Stimulated activated CD4-positive, alpha-beta T cell treated with anti-CD3 and anti-CD28 coated beads, Interleukin-12 subunit alpha, Interleukin-12 subunit beta, amount 100 ng/mL, for 48 hours (primary cell): Measurements from ENCODE around the gene ZNF775.
A peak's percentile ranks its signal among the peaks of the same experiment; 100 is the strongest.

ENCODE experiments used
- DNase-seq, 3 donors: peaks; one replicate each; pipeline ENCODE4 v3.0.0-alpha.2; 2020; ENCODE audit warnings: low read depth in 2 of 3, low spot score in 1 of 3

The ZNF775 gene

DNA sequence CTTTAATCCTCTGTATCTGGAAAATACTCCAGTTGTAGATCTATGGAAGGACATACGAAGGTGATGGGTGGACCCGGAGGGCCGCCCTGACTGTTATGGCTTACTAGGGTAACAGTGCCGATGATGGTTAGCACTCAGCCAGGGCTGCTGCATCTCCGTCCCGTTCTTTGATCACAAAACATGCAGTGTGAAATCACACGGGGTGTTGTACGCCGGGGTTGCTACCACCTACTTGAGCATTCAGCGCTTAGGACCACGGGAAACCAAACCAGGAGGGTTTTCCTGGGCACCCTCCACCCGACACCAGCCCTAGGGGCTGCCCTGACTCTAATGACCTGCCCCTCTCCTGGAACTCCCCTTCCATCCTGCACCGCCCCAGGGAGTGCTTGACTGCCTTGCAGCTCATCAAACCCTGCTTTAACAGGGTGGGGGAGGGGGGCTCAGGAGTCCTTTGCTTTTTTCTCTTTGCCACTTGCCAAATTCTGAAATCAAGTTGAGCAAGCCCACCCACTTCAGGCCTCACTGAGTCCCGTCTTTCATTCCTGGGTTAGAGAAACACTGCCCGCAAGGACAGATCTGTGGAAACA, 20.4 kb downstream of the ZNF775 start:
- DNase-seq = no peak

DNA sequence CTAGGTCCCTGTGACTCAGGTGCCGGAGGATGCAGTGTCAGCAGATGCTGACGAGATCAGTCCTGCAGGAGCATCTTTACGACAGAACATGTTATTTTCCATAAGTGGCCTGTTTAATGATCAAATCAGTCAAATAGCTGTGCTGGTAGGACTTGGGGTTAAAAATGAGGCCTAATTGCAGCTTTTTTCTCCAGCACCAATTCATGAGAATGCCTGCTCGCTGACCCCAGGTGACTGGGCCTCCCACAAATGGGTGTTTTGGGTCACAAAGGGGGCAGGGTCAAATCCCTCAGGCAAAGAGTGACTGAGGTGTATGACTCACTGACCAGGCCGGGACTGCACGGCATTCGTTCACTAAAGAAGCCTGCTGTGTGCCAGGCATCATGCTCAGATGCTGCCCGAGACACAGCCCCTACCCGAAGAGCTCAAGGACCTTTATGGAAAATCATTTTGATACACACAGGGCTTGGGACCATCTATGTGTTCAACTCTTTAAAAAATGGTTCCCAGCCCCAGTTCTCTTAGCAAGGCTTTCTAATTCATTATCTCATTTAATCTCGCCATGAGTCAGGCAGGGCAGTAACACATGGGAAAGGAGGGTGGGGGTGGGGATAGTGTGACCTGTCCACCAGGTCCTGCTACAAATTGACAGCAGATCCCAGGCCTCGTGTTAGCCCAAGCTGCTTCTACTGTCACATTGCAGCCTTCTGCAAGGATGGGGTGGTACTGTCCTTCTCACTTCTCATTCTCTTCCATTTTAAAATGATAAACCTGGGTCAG, 21.1 kb downstream of the ZNF775 start:
- no peak for DNase-seq

DNA sequence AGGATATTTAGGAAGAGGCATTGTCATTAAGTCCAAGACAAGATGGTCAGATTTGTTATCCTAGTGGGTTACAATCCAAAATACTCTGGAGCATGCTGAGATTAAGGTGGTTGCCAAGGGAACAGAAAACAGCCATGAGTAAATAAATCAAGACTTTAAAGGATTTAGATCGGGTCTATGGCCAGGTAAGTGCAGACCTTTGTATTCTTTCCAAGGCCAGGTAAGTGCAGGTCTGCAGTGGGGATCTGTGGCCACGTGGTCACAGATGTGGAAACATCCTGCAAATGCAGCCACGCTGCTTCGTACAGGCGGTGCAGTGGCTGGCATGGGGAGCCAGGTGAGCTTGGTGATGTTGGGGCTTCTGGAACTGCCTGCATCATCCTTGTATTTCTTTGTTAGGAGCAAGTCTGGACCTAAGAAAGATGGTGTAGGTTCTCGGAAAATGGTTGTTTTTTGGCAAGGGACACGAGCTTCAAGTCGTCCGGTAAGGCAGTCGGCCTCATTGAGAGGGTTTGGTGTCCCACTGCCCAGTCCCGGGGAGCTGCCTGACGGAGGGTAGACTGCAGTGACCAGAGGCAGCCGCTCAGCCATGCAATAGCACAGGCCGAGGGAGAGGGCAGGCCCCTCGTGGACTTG, 21.8 kb downstream of the ZNF775 start:
- no peak for DNase-seq

DNA sequence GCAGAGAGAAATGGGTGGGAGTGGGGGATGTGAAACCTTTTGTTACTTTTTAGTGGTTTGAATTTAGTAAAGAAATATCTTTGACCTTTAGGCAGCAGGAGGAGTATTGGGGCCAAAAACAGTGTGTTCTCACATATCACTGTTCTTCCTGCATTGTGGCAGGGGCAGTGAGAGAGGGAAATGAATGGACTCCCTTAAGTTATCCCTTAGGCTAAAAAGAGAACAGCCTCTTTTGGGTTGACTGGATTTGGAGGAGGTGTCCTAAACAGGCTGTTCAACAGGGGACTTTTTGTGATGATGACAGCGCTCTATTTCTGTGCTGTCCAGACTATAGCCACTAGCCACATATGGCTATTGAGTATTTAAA, 22.3 kb downstream of the ZNF775 start:
- DNase-seq = no peak

DNA sequence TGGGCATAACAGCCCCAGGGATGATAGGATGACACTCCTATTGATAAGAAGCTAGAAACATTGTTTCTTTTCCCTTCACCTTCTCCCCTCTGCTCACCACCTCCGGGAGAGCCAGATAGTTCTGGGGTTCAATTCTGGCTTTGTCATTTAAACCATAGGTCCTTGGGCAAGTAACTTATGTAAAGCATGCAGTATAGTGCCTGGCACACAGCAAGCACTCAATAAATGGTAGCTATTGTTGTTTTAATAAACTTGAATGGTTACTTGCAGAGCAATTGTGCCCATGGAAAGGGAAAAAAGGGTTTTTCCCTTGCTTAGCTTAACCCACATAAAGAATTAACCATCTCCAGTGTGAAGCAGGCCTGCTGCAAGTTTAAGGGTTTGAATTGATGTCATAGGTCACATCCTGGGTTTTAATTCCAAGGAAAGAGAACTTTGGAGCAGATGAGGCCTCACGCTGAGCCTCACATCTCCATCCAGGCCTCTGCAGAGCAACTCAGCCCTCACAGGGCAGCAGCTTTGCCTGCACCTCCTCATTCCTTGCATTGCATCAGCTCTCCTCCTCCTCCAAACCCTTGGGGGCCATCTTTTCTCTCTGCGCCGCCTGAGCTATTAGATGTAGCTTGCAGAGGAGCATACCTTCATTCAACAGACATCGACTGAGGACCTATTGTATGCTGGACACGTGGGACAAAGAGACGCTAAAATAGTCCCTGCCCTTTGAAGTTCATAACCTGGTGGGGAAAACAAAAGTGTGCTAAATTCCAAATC, 22.9 kb downstream of the ZNF775 start:
- no peak for DNase-seq

DNA sequence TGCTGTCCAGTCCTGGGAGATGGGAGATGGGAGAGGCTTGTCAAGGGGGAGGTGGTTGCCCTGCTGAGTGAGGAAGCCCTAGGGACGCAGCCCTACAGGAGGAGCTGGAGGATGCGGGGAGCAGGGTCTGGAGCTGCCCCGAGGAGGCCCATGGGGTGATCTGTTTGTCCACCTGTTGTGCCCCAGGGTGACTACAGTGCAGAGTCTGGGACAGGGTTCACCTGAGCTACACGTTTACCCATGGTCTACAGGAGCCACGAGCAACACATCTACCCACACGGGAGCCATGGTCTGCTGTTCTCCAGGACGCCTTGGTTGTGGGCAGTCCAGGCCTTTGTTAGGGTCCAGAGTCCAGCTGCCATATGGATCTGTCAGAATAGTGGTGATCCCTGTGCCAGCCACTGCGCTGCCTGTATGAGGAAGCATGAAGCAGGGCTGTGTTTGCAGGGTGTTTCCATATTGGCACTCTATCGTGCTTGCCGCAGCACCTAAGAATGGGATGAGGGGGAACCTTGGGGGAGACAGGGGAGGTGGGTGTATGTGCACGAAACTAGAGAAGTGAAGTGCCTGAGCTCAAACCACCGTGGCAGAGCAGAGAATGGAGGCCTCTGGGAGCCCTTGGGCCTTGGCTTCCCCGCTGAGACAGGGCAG, 23.7 kb downstream of the ZNF775 start:
- DNase-seq = no peak

DNA sequence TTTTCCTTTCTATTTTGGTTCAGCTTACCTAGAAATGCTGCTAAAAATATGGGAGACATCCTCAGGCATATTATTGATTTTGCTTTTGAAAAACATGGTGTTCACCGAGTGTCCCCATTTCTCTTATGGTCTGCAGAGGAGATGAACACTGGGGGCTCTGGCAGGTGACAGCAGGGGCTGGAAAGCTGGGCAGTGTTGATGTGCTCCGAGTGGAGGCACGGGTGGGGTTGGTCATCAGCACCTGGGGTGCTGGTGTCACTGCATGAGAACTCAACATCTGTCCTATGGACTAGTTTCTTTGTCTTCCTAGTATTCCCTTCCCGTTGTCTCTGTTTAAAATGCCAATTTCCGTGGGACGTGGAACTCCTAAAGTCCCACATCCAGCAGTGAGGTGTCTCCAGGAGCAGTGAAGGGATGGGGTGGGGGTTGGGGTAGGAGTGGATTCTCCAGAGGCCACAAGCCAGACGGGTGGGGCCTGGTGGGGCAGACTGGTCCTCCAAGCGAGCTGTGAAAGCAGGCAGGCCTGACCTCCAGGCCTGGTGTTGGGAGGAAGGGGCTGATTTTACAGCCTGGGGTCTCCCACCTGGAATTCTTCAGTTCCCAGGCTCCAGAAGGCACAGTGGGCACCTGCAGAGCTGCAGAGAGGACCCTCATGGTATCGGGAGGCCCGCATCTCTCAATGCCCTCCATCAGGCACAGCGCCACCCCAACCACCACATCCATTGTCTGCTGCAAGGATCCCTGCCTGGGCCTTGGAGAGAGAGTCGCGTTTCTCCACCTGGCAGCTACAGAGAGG, 24.4 kb downstream of the ZNF775 start:
- no peak for DNase-seq

DNA sequence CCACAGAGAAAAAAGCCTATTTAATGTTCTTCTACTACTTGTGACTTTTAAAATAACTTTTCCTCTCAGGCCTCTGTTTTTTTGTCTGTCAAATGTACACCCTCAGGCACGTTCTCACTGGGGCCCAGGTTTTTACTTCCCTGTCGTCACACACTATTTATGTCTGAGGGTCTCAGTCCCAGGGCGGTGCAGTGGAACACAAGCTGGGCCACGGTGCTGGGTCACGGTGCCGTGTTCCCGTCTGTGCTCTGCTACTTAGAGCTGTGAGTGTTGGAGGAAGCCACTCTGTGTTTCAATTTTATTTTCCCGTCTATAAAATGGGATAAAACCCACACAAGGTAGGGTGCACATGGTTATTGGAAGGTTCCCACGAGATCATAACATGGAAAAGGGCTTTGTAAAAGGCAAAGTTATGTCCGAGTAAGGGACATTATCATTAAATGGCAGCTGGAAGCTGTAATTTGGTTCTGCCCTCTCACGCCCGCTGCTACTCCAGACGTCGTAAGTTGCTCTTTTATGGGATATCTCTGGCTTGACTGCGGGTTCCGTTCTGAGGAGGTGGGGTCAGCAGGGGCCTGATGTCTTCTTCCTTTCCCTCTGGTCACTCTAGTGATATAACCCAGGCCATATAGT, 25.2 kb downstream of the ZNF775 start:
- no peak for DNase-seq

DNA sequence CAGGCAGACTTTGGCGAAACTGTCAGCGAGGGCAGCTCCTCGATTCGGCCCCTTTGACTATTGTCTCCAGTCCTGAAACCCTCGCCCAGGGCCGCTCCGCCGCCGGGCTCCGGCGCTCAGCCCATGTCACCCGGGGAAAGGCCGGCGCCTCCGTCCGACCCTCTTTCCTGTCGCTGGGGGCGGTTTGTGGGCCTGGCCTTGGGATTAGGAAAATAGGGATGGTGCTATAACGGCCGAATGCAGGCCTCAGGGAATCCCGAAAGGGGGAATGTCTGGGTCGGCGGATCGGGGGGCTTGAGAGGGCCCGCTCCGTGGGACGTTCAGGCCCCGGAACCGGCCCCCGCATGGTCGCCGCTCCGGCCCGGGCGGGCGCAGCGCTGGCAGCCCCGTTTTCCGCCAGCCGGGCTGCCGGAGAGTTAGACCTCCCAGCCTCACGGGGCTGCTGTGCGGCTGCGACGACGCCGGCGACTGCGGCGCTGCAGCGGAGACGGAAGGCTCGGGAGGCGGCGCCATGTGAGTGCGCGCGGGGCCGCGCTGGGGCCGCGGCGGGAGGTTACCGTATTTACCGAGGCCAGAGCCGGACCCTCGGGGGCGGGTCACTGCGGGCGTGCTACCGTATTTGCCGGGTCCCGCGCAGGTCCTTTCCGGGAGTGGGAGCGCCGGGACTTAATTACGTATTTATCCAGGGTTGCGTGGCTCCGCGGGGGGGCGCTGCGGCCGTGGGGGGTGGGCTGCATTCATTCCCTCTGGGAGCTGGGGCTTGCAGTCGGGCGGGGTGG, 25.9 kb downstream of the ZNF775 start:
- DNase-seq = peak; percentile 55 to 72 (median 57)

DNA sequence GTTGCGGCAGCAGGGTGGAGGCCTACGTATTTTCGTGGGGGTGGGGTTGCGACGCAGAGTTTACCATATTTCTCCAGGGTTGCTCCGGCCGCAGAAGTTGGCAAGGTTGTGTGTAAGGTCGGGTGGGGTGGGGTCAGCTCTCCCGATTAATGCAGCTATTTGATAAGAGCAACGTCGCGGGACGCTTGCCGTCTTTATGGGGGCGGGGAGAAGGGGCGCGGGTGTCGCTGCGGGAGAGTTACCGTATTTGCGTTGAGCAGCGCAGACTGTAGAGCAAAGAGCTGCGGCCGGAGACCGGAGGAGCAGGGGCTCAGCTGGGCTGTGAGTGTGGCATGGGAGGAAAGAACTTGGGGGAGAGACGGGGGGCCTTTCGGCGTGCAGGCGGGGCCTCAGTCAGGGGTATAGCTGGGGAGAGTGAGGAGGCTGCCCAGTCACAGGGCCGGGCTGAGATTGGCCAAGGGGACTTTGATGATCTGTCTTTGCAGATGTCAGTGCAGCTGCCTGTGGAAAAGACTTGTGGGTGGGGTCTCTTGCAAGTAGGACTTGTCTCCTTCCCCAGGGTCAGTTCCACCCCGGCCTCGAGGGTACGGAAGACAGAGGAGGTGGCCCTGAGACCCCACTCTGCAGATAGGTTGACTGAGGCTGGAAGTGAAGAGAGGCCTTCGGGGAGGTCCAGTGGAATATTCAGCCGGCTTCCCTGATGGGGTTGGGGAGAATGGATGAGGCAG, 26.6 kb downstream of the ZNF775 start:
- peak in 1 of 3 donors; percentile 24 for DNase-seq

DNA sequence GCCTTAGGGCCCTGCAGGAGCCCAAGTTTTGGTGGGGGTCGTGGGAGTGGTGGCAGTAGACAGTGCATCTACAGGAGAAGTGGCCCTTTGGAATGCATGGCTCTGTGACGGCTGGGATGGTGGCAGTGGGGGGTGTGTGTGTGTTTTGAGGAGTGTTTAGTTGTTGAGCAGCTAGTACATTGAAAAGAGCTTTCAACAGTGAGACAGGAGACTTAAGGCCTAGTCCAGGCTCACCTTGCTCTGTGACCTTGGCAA, 27.1 kb downstream of the ZNF775 start:
- no peak for DNase-seq

DNA sequence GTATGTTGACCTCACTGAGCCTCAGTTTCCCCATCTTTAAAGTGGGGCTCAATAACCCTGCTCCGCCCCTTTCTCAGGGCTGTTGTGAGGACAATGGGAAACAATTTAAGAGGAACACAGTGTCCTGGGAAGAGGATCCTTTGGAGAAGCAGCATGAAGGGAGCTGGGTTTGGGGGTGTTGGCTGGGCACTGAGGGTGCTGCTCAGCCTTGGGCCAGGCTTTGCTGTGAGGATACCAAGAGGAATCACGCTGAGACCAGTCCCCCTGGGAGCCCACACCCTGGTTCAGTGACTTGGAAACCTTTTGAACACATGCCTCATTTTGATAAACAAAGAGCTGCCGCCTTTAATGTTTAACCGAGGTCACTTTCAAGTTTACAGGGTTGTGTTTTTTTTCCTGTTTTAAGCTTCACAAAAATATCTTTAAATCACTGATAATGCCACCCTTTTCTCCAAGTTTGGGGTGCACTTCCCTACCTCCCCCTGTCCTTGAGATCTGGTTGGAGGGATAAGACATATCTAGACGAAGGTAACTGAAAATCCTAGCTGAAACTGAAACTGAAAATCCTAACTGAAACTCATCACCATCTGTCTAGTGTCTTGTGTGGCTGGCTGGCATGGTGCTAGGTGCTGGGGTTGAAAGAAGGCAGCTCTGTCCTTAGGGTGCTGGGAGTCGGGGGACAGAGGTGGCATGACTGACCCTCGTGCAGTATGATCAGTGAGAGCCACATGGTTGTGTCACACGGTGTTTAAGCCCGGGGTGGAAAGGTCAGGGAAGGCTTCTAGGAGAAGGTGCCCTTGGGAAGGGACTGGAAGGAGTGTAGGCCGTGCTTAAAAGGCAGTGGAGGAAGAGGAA, 27.7 kb downstream of the ZNF775 start:
- DNase-seq = peak in 1 of 3 donors; percentile 15

DNA sequence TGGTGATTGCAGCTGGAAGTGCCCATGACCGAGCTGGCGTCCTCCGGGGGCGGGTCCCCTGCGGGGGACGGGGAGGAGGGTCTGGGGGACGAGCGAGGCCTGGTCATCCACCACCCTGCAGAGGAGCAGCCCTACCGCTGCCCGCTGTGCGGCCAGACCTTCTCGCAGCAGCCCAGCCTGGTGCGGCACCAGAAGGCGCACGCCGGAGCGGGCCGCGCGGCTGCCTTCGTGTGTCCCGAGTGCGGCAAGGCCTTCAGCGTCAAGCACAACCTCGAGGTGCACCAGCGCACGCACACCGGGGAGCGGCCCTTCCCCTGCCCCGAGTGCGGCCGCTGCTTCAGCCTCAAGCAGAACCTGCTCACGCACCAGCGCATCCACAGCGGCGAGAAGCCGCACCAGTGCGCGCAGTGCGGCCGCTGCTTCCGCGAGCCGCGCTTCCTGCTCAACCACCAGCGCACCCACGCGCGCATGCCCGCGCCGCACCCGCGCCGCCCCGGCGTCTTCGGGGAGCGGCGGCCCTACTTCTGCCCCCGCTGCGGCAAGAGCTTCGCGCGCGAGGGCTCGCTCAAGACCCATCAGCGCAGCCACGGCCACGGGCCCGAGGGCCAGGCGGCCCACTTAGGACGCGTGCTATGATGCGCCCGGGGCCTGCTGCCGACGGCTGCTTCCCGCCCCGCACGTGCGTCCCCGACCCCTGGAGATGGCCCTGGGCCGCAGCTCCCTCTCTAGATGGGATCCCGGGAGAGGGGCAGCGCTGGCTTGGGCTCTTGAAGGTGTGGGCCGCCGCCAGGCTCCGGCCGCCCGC, 28.7 kb downstream of the ZNF775 start:
- no peak for DNase-seq

DNA sequence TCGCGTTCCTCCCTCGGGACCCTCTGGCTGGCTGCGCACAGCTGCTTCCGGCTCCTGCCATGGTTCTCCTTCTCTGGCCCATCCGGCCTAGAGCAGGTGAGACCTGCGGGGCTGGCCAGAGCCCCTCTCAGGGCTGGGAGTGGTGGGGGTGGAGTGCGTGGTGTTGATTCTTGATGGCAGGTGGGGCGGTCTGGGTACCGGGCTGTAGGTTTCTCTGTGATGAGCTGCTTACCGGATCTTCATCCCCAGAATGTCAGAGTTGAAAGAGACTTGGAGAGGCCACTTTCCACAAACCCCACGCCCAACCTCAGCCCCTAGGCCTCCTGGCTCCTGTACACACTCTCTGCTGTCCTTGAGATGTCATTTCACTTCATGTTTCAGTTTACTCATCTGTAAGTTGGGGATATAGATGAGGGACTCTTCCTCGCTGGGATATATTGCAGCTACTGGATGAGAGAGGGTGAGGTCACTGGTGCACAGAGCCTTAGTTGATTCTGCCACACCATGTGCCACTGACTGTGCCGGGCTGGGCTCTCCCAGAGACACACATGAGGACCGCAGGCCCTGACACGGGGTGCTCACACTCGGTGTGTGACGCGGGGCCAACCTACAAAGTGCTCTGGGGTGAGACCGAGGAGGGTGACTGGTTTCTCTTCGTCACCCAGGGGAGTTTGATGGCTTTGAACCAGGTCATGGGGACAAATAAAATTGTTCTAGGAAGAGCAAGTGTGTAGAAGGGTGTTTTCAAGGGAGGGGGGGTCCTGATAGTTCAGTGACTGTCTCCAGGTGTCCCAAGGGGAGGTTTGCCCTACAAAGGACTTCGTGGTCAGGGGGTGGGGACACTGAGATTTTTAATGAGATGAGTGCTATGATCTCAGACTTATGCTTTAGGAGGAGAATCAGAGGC, 29.5 kb downstream of the ZNF775 start:
- DNase-seq = no peak

DNA sequence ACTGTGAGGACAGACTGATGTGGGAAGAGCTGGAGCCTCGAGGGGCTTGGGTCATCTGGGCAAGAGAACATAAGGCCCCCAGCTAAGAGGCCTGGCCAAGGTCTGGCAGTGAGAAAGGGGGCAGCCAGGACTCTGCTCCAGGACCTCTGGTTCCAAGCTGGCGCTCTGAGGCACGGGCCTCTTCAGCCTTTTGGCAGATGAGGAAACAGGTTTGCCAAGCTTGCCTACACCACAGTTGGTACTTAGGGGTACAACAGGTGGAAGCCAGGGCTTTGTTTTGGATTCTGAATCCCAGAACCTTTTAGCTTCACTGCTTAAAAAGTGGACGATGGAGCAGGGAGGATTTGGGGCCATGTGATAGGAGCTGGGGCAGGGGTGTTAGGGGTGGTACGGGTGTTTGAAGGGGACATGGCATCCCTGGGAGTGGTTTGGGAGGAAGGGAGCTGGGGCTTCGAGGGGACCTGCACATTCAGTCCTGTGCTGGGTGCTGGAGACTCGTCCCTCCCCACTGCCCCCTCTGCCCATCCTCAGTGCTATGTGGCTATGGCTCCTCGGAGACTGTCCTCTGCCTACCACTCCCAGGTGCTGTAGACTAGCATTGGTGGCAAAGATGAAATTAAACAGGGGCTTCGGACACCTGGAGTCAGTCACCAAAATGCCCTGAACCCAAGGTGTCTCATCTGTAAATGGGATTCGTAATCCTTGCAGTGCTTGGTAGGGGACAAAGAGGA, 30.3 kb downstream of the ZNF775 start:
- DNase-seq = no peak
